ENCODE data around the gene NDUFS3. TPM values are rescaled to one million over a fixed set of nuclear protein-coding genes. Genes with fewer than 3 reads are reported as not detected.

Gene NDUFS3
- total and polyA plus RNA-seq, 2 of the 13 experiments (the other 11 are each of a cell fraction or from before 2014, with no cell fraction given) = 151 to 184 TPM

DNA sequence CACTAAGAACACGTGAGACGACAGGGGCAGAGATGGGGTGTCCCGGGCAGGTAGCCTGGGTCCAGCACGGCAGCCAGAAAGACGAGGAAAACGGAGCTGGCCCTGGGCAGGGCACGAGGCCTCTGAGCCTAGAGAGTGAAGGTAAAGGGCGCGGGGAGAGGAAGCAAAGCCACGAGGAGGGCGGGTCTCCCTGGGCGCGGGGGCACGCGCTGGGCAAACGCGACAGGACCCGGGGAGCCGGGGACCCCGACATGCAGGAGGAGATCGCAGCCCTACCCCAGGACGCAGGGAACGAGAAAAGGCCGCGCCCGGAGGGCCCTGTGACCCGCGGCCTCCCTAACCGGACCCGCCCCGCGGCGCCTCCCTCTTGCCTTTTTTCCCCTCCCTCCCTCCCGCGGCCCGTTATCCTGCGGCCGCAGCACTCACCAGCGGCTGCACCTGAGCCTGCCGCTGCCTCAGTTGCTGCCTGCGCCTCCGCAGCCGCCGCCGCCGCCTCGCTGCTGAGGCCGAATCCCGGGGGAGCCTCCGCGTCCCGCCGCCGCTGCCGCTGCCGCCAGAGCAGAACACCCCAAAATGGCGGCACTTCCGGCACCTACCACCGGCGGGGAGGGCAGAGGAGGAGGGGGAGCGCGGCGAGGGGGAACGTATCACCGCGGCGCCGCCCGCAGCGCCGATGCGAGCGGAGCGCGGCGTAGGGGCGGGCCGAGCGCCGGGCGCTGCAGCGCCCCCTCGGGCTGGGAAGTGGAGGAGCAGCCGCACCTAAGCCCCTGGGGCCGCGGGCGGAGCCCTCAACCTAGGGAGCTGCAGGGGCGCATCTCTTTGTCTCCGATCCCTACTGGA lies 26.1 kb upstream of the NDUFS3 start, which contains the start of gene CELF1 (continued):
- peak; percentile 87 for TF ChIP-seq ZFX (CRISPR knock-in tag; IDR thresholded peaks at IDR 0.05; ENCODE audit: low read depth)
- peak; percentile 22; the same call in 1 of the 2 replicates for TF ChIP-seq NRL (CRISPR knock-in tag; IDR thresholded peaks at IDR 0.05; ENCODE audit: borderline replicate concordance)
- peak; percentile 92 for TF ChIP-seq HNRNPK (IDR thresholded peaks at IDR 0.05; ENCODE audit: low read depth, low read length, poor library complexity, severe bottlenecking)
- TF ChIP-seq ZNF530 (CRISPR knock-in tag; IDR thresholded peaks at IDR 0.05; ENCODE audit: low read depth) = no peak
- peak; percentile 94 for TF ChIP-seq GABPB1 (CRISPR knock-in tag; IDR thresholded peaks at IDR 0.05)
- no peak for TF ChIP-seq SP5 (CRISPR knock-in tag; IDR thresholded peaks at IDR 0.05; ENCODE audit: borderline replicate concordance, low read depth)
- no peak for TF ChIP-seq SETDB1 (CRISPR knock-in tag; IDR thresholded peaks at IDR 0.05; ENCODE audit: borderline replicate concordance)
- TF ChIP-seq MAF1 (CRISPR knock-in tag; IDR thresholded peaks at IDR 0.05; ENCODE audit: borderline replicate concordance) = peak; percentile 53; the same call in 1 of the 2 replicates
- TF ChIP-seq SNAI1 (CRISPR knock-in tag; IDR thresholded peaks at IDR 0.05; ENCODE audit: borderline replicate concordance) = peak; percentile 62; the same call in 1 of the 2 replicates
- no peak for TF ChIP-seq KLF9 (CRISPR knock-in tag; IDR thresholded peaks at IDR 0.05; ENCODE audit: low read depth)
- no peak for TF ChIP-seq ZNF720 (CRISPR knock-in tag; IDR thresholded peaks at IDR 0.05)
- TF ChIP-seq ZNF772 (CRISPR knock-in tag; IDR thresholded peaks at IDR 0.05) = peak; percentile 65; the same call in 1 of the 2 replicates
- no peak; the same call in 1 of the 2 replicates for TF ChIP-seq ZNF326 (CRISPR knock-in tag; IDR thresholded peaks at IDR 0.05; ENCODE audit: borderline replicate concordance)
- TF ChIP-seq DNMT3B (CRISPR knock-in tag; conservative IDR thresholded peaks at IDR 0.05) = no peak
- TF ChIP-seq ZNF550 (CRISPR knock-in tag; IDR thresholded peaks at IDR 0.05; ENCODE audit: borderline replicate concordance) = 0 out of 2 replicates have a peak, but pooled peaks have one; percentile 79
- TF ChIP-seq, protein P1, sequence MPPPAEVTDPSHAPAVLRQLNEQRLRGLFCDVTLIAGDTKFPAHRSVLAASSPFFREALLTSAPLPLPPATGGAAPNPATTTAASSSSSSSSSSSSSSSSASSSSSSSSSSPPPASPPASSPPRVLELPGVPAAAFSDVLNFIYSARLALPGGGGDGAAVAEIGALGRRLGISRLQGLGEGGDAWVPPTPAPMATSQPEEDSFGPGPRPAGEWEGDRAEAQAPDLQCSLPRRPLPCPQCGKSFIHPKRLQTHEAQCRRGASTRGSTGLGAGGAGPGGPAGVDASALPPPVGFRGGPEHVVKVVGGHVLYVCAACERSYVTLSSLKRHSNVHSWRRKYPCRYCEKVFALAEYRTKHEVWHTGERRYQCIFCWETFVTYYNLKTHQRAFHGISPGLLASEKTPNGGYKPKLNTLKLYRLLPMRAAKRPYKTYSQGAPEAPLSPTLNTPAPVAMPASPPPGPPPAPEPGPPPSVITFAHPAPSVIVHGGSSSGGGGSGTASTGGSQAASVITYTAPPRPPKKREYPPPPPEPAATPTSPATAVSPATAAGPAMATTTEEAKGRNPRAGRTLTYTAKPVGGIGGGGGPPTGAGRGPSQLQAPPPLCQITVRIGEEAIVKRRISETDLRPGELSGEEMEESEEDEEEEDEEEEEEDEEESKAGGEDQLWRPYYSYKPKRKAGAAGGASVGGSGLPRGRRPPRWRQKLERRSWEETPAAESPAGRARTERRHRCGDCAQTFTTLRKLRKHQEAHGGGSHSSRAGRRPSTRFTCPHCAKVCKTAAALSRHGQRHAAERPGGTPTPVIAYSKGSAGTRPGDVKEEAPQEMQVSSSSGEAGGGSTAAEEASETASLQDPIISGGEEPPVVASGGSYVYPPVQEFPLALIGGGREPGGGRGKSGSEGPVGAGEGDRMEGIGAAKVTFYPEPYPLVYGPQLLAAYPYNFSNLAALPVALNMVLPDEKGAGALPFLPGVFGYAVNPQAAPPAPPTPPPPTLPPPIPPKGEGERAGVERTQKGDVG (CRISPR knock-in tag; IDR thresholded peaks at IDR 0.05; ENCODE audit: borderline replicate concordance) = no peak
- no peak for TF ChIP-seq ZMAT3 (CRISPR knock-in tag; conservative IDR thresholded peaks at IDR 0.05)
- no peak for TF ChIP-seq ZNF761 (CRISPR knock-in tag; conservative IDR thresholded peaks at IDR 0.05)
- peak; percentile 75; the same call in 1 of the 2 replicates for TF ChIP-seq TAF1 (CRISPR knock-in tag; IDR thresholded peaks at IDR 0.05)
- TF ChIP-seq RFX5 (IDR thresholded peaks at IDR 0.05; ENCODE audit: low read depth, low read length) = no peak
- no peak for TF ChIP-seq TCF7L2 (IDR thresholded peaks at IDR 0.05; ENCODE audit: low read depth, low read length)
- TF ChIP-seq SIN3A (IDR thresholded peaks at IDR 0.05; ENCODE audit: borderline replicate concordance, low read depth, low read length) = peak; percentile 53; the same call in 1 of the 2 replicates
- TF ChIP-seq JARID2 (CRISPR knock-in tag; IDR thresholded peaks at IDR 0.05; ENCODE audit: insufficient replicate concordance) = no peak
- no peak for TF ChIP-seq ZNF124 (CRISPR knock-in tag; IDR thresholded peaks at IDR 0.05)
- peak; percentile 44; the same call in 1 of the 2 replicates for TF ChIP-seq ZNF768 (CRISPR knock-in tag; IDR thresholded peaks at IDR 0.05)
- no peak for TF ChIP-seq ZNF496 (CRISPR knock-in tag; IDR thresholded peaks at IDR 0.05; ENCODE audit: insufficient replicate concordance)
- TF ChIP-seq NFIC (IDR thresholded peaks at IDR 0.05; ENCODE audit: low read length) = no peak

Data from HepG2 (cell line).